COR-L47 (cell line): ENCODE results near the gene ARHGEF16.

ENCODE experiments used
- DNase-seq: peaks from one replicate; lab custom pipeline; 2025; lab: John Stamatoyannopoulos, UW

ARHGEF16 gene

GRCh38 chr1:3453891-3454810, at the start of gene ARHGEF16:
ARHGEF16 (plus strand) TSS chr1:3454665; CDS start chr1:3463085, 8,420 bp downstream.
- DNase-seq = peak; percentile 89

DNA sequence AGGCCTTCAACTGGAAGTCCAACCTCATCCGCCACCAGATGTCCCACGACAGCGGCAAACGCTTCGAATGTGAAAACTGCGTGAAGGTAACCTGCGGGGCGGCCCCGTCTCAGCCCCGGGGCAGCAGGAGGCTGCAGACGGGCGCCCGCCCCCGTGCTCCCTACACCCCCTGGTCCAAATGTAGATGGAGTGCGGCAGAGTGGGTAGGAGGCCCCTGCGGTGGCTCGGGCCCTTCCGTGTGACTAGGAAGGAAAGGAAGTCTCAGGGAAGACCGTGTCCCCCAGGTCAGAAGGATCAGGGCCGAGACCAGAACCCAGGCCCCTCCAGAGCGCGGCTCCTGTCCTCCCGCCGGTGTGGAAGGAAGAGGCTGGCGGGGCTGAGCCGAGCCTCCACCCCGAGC, 49.7 kb upstream of the ARHGEF16 start:
- no peak for DNase-seq

GRCh38 chr1:3405491-3405890, 49.0 kb upstream of the ARHGEF16 start:
- no peak for DNase-seq

- peak; percentile 95 for DNase-seq
Measured at GRCh38 chr1:3405974-3406867, 48.2 kb upstream of the ARHGEF16 start.

DNA sequence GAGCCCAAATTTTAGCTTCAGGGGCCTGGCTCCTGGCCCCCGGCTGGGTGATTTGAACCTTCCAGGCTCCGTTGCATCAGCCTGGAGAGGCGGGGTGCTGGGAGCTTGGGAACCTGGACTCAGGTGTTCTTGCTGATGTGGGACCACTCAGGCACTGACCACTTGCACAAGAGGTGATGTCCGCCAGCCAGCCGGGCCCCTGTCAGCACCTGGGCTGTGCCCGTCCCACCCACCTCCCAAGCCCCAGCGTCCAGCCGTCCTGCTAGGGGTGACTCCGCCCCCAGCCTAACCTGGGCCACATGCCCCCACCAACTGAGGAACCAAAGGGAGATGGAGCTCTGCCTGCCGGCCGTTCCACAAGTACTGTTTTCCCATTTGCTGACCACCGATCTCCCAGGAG, 47.4 kb upstream of the ARHGEF16 start:
- DNase-seq = no peak

DNA sequence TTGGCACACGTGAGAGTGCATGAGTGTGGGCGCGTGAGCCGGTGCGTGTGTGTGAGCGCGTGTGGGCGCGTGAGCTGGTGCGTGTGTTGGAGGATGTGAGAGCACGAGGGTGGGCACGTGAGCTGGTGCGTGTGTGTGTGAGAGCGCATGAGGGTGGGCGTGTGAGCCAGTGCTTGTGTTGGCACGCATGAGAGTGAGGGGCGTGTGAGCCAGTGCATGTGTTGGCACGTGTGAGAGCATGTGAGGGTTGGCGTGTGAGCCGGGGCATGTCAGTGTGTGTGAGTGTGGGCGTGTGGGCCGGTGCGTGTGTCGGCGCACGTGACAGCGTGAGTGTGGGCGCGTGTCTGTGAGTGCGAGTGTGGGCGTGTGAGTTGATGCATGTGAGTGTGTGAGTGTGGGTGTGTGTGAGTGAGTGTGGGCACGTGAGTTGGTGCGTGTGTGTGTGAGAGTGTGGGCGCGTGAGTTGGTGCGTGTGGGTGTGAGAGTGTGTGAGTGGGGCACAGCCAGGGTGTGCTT, 45.7 kb upstream of the ARHGEF16 start:
- no peak for DNase-seq

GRCh38 chr1:3409366-3410141, 44.9 kb upstream of the ARHGEF16 start:
- DNase-seq = no peak

GRCh38 chr1:3410142-3410925, 44.1 kb upstream of the ARHGEF16 start:
- DNase-seq = peak; percentile 82

DNA sequence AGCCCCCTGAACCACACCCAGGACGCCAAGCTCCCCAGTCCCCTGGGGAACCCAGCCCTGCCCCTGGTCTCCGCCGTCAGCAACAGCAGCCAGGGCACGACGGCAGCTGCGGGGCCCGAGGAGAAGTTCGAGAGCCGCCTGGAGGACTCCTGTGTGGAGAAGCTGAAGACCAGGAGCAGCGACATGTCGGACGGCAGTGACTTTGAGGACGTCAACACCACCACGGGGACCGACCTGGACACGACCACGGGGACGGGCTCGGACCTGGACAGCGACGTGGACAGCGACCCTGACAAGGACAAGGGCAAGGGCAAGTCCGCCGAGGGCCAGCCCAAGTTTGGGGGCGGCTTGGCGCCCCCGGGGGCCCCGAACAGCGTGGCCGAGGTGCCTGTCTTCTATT, 42.7 kb upstream of the ARHGEF16 start:
- no peak for DNase-seq

DNA sequence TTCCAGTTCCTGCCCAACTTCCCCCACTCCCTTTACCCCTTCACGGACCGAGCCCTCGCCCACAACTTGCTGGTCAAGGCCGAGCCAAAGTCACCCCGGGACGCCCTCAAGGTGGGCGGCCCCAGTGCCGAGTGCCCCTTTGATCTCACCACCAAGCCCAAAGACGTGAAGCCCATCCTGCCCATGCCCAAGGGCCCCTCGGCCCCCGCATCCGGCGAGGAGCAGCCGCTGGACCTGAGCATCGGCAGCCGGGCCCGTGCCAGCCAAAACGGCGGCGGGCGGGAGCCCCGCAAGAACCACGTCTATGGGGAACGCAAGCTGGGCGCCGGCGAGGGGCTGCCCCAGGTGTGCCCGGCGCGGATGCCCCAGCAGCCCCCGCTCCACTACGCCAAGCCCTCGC, 42.1 kb upstream of the ARHGEF16 start:
- no peak for DNase-seq

DNA sequence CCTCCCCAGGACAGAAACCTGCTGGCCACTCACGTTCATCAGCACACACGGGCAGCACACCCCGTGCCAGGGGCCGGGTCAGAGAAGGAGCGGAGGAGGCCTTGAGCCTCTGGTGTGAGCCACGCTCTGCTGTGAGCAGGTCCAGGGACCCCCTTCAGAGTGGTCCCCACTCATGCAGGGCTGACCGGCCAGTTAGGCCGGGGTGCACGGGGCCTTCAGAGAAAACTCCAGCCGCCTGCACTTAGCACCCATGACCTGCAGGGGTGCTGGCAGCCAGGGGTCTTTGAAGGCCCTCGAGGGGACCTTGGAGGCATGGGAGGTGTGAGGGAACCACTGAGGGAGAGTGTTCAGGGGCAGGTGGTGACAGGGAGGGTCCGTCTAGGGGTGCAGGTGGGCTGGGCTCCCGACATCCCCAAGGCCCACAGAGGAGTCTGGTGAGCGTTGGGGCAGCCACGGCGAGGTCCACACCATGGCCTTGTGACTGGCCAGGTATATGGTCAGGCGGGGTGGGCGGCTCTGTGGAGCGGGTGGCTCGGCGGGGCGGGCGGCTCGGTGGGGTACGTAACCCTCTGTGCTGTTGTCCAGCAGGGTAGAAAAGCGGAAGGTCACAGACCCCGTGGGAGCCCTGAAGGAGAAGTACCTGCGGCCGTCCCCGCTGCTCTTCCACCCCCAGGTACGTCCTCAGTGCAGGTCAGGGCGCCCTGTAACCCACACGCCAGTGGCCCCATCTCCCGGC, 40.3 kb upstream of the ARHGEF16 start:
- no peak for DNase-seq

DNA sequence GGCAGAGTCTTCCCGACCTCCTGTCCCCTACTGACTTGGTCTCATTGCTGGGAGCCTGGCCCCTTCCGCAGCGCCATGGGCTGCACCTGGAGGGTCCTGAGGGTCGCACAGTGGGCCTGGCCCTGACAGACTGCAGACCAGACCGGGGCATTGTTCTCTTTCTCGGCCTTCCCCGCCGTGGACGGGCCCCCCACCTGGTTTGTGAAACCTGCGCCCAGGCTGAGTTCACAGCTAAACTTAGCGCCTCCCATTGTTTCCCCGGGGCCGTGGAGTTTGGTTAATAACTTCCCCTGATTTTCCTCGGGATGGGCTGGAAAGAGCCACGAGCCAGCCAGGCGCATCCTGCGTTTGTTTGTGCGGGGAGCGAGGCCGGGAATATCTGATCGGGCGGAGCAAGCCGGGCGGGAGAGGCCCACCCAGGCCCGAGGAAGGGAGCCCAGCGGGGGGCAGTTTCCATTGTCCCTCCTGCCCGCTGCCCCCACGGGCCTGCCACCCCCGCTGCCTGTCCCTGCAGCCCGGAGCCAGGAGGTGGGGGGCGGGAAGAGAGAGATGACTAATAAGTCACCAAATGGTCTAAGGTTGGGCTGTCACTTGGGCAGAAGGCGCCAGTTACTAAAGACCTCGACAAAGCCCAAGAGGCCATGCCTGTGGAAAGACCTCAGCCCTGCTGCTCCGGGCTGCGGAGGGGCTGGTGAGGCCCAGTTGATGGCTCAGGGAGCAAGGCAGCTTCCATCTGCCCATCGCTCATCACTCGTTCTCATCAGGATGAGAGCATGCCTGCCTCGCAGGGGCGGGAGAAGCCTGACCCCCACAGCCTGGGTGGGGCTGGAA, 39.0 kb upstream of the ARHGEF16 start:
- no peak for DNase-seq

DNA sequence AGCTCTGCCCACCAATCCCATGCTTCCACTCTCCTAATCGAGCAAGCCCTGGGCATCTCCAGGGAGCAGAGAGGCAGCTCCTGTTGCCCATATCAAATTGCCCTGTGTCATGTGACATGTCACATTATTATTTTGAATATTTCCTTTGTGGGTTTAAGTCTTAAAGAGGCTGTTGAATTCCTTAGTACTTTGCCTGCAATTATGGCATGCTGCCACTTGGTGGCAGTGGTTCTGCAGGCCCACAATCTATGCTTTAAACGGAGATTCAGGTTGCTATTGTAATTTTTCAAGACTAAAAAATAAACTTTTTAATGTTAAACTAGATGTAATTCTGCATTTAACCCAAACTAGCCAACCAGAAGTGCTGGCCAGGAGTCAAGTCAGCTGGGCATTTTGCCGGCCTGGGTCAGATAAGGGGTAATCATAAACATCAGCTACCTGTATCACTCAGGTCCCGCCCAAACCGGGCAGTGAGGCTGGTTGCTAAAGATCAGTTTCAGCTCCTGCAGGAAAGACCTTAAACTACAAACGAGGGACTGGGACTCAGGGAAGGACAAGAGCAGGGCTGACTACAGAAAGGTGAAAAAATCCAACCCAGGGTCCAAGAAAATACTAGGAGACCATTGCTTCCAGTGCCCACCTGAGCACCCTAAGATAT, 37.3 kb upstream of the ARHGEF16 start:
- DNase-seq = no peak

DNA sequence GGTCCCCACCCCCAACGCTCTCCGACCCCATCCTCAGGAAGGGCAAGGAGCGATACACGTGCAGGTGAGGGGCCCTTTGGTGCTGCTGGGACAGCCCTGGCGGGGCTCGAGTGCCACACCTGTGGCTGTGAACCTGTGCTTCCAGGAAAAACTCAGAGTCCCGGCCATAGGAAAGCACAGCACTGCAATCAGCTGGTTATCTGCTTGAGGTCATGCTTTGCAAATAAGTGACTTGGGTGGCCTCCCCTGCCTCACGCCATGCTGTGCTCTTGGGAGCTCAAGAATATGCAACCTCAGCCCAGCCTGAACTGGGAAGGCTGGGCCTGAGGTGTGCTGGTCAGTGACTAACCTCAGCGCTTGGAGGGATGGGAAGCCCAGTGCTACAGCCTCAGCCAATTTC, 36.5 kb upstream of the ARHGEF16 start:
- DNase-seq = no peak

DNA sequence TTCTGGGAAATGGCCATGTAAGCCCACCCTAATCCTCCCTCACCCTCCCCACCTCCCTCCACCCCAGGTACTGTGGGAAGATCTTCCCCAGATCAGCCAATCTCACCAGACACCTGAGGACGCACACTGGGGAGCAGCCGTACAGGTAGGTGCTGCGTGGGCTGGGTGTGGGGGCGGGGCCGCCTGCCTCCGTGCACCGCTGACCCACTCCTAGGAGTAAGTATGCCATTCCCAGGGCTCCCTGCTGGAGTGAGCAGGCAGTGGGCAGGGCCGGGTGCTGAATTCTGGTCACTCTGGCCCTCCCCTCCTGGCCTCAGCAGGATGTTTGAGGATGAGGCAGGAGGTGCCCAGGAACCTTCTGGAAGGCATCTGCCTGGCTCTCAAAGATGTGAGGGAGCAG, 35.9 kb upstream of the ARHGEF16 start:
- no peak for DNase-seq

GRCh38 chr1:3419415-3420204, 34.9 kb upstream of the ARHGEF16 start:
- peak; percentile 6 for DNase-seq

DNA sequence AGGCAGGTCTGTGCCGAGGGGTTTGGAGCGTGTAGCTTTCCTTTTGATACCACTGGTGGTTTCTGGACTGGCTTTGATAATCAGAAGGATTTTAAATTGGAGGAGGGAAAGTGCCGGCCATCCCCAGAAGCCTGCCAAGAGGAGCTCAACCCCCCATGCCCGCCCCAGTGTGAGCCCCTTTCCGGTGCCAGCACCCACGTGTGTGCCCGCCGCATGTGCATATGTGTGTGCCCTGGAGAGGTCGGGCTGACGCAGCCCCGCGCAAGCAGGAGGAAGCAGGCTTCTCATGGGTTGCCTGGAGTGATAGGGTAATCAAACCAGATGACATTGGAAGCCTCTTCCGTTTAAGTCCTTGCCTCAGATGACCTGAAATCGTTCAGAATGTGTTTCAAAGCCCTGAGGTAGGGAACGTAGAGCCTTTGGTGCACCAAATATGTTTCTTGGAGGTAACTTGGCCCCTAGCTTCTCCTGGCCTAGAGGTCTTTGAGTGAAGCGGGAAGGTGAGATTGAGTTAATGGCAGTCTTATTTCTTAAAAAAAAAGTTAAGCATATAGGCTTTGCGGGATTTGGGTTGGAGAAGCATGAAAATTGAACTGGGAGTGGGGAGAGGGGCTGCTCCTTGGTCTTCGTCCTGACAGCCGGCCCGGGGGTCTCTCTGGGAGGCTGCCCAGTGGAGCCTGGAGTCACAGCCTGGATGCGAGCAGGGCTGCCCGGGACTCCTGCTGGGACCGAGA, 34.1 kb upstream of the ARHGEF16 start:
- DNase-seq = peak; percentile 13
